T-helper 1 cell treated with Interleukin-12 subunit alpha and Interleukin-12 subunit beta and Interleukin-4 antibody, amounts not matched to agents 30 ng/mL and 1 ng/mL, for 36 hours (primary cell): ENCODE data around the gene RFLNA. TPM values are rescaled to one million over a fixed set of nuclear protein-coding genes. Genes with fewer than 3 reads are reported as not detected.
"Not testable (repeated sequence)": the region's sequence is repeated elsewhere in the genome, so short reads cannot be mapped to it uniquely, and the experiment has no call there.

Experiments used
- intact Hi-C: fragments of 100-400 bp; cut with micrococcal nuclease; formaldehyde crosslinking; loops from one replicate; pipeline ENCODE4 v1.15.1; 2024
- total RNA-seq: library from RNA; stranded (reverse); gene quantifications from 2 replicates; pipeline ENCODE4 v1.2.3, GENCODE V29; 2022

Gene RFLNA
- total RNA-seq, 1 donor from 2014 or later, result not detected

DNA sequence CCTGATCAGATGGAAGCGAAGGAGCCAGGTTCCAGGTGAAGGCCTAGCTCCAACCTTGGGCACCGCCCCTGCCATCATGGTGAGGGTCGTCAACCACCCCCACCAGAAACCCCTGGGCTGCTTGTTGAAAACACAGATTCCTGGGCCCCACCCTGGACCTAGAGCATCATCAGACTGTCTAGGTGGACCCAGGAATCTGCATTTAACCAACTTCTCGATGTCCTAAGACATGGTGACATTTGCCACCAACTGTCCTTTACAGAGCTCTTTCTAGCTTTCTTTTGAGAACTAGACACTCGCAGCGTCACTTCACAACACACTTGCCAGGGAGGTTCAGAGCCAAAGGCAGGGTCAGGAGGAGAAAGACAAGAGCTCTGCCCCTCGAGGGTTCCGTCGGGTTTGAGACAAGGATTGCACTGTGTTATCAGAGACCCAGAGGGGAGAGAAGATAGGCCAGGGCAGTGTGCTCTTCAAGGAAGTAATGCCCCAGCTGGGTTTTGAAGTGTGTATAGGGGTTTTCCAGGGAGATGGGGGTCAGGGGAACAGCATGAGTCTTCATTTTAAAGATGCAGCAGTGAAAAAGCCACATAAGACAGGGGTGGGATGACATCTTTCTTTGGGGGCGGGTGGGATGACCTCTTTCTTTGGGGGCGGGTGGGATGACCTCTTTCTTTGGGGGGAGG, 24.6 kb downstream of the RFLNA start:
- intact Hi-C loops, result loop anchor here (2.0 kb wide), 1 partner anchor 157 kb away; no protein-coding TSS in a partner anchor

GRCh38 chr12:124321040-124321481, 26.2 kb downstream of the RFLNA start:
- intact Hi-C loops, result loop anchor here (1.0 to 2.0 kb wide), 2 partner anchors 158 to 285 kb away; no protein-coding TSS in a partner anchor

DNA sequence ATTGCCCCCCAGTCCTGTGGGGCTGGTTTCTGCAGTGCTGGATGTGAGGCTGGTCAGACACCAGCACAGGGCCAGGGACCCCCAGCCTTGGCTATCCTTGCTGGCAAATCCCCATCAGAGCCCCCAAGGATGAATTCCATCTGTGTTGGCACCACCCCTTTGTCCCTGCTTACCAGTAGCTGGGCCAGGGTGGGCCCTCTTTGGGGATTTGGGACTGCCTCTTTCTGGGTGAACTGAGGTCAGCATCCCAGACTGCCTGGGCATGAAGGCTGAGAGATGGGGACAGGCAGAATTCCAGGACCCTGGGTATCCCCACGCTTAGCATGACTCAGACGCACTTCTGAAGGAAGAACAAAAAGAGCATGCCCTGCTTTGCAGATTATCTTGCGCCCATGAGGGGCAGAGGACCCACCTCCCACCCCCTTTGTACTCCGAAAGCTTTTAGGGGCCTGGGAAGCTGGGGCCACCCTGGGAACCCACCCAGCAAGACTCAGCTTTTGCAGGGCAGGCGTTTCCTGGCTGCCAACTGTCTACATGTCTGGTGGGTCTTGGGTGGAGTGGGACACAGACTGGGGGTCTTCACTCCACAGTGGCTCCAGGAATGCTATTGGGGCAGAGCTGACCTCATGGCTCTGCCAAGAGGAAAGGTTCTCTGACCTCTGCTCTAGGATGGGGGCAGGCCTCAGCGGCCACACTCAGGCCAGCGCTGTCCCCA, 26.8 kb downstream of the RFLNA start:
- intact Hi-C loops, result loop anchor here (1.0 to 2.0 kb wide), 2 partner anchors 159 to 285 kb away; no protein-coding TSS in a partner anchor

- intact Hi-C loops, result no loop called here
Measured at GRCh38 chr12:124322271-124322998, 27.5 kb downstream of the RFLNA start.

- intact Hi-C loops, result not testable (repeated sequence)
Measured at GRCh38 chr12:124322999-124323328, 28.1 kb downstream of the RFLNA start.

DNA sequence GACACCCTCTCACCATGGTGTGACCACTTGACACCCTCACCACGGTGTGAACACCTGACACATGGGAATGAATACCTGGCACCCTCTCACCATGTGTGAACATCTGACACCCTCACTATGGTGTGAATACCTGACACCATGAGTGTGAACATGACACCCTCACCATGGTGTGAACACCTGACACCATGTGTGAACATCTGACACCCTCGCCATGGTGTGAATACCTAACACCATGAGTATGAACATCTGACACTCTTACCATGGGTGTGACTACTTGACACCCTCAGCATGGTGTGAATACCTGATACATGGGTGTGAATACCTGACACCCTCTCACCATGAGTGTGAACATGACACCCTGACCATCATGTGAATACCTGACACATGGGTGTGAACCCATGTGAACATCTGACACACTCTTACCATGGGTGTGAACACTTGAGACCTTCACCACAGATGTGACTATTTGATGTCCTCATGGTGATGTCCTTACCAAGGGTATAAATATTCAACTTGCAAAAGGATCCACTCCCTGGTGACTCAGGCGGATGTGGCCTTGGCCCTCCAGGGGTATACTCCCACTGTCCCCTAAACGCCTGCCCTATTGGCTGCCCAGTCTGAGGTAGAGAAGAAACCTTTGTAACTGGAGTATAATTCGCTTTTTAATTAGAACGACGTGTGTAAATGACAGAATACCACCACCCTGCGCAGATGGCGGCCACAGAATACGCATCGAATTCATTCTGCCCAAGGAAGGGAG, 29.1 kb downstream of the RFLNA start:
- intact Hi-C loops, result no loop called here

GRCh38 chr12:124324803-124325705, 30.2 kb downstream of the RFLNA start:
- intact Hi-C loops, result no loop called here

- intact Hi-C loops, result no loop called here
Measured at GRCh38 chr12:124326104-124326503, 31.2 kb downstream of the RFLNA start.

GRCh38 chr12:124326871-124327270, 32.0 kb downstream of the RFLNA start:
- intact Hi-C loops, result no loop called here

DNA sequence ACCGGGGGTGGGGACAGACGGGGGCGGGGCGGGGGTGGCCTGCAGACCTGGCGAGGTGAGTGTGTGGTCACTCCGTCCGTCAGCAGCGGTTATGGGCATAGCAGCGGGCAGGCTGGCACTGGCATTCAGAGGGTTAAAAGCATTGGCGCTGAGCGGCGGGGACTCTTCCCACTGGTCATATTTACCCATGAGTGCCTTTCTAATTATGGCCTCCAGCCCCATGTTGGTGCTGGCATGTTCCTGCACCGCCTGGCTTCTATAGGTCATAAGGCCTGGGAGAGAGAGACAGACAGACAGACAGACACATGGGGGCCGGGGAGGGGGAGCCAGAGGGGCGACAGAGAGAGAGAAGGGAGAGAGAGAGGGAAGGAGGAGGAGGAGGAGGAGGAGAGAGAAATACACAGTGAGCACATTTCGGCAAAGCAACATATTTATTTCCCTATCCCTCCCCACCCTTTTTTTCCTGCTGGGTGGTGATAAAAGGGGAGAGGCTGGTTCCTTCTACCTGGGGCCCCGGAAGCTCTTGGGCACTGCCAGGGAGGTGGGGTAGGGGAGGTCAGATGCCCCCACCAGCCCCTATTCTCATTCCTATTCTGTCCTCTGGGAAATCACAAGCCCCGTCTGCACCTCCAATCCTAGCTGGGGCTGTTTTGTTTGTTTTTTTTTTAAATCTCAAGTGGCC, 32.6 kb downstream of the RFLNA start:
- intact Hi-C loops, result no loop called here

- intact Hi-C loops, result no loop called here
Measured at GRCh38 chr12:124328116-124328515, 33.2 kb downstream of the RFLNA start.

- intact Hi-C loops, result no loop called here
Measured at GRCh38 chr12:124328636-124329035, 33.7 kb downstream of the RFLNA start.

DNA sequence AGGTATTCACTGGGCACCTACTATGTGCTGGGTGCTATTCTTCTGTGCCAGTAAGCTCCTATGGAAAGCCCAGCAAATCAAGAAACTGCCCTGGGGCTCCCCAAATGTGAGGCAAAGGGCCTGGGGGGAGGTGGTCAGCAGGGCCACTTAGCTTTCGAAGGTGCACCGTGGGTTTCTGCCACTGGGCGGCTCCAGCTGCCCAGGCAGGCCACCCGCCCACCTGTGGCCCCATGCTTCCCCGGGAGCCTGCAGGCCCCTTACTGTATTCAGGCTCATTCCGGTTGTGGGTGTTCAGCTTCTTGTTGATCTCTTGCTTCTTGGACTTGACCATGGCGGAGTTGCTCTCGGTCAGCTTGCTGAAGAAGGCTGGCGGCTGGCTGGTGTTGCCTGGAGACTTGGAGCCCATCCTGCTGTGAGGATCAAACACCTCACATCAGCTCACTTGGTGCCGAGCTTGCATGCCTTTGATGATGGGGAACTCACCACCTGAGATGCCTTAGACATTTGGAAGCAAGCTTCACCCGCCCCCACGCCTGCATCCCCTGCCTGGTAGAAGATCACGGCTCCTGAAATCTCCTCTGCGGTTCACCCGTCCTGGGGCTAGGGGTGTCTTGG, 37.3 kb downstream of the RFLNA start:
- intact Hi-C loops, result no loop called here

DNA sequence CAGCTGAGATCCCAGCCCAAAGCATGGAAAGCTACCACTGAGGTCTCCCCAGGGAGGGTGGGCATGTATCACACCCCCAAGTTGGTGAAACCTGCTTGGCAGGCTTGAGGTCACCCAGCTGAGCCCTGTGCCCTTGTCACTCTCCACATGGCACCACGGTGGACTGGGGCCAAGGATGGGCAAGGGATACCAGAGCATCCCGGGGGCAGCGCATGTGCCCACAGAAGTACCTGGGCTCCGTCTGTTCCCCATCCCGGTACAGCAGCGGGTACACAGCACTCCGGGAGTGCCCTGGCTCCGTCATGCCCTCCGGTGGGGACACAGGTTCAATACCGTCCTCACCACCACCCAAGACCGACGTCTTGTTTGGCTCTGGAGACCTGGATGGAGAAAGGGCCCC, 38.0 kb downstream of the RFLNA start:
- intact Hi-C loops, result no loop called here

- intact Hi-C loops, result no loop called here
Measured at GRCh38 chr12:124333724-124334123, 38.8 kb downstream of the RFLNA start.

DNA sequence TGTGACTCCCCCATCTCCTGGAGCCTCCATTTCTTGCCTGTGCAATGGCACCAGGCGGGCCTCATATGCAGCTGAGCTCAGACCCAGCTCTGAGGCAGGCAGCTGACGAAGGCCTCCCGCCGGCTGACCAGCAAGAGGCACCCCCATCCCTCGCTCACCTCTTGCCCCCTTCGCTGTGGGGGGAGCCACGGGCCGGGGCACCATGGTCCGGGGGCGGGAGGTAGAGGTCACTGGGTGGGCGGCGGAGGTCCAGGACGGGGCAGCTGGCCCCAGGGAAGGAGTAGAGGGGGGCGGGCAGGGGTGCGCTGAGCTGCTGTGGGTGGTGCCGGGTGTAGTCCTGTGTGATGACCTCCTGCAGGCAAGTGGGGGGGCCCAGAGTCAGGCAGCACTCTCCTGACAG, 39.4 kb downstream of the RFLNA start:
- intact Hi-C loops, result no loop called here

GRCh38 chr12:124334976-124335375, 40.1 kb downstream of the RFLNA start:
- intact Hi-C loops, result no loop called here

DNA sequence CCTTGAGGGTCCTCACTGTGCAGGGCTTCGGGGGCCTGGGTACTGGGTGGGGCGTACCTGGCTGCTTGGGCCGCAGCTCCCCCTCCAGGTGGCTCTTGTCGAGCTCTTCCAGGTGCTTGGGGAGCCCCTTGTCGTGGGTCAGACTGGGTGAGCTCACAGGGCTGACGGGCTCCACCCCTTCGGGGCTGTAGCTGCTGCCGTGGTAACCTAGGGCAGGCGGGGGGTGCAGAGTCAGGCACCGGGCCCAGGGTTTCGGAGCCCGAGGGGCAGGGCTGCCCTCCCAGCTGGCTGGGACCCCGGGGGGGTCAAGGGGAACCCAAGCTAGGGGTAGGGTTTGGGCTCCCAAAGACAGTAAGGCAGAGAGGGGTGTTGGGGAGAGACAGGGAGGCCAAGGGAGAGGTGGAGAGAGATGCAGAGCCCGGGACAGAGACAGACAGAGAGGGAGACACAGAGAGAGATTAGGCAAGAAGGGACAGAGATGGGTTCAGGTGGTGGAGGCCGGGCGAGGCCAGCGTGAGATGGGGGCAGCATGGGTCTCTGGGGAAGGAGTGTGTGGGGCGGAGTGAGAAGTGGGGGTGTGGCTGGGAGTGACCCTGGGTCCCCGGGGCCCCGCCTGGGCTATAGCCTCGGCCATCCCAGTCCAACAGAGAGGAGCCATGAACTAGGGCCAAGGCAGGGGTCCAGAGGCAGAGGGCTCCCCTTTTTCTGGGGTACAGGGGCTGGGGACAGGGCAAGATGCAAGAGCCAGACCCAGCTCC, 40.7 kb downstream of the RFLNA start:
- intact Hi-C loops, result no loop called here

DNA sequence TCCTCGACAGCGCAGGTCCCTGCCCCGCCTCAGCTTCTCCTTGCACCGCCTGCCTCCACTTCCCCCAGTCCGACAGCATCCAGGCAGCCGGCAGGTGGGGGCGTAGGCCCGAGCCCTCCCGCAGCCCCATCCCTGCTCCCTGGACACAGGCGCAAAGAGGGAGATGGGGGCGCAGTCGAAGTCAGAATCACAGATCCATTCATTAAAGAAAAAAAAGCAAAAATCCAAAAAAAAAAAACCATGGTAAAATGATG, 41.2 kb downstream of the RFLNA start:
- intact Hi-C loops, result no loop called here
